HL-60/S4 treated with phorbol 12-myristate 13-acetate at 8.2 ng/mL for 4 days and 3 days (cell line): ENCODE results near the gene SEMA4D.
"Not testable (repeated sequence)": the region's sequence is repeated elsewhere in the genome, so short reads cannot be mapped to it uniquely, and the experiment has no call there.

Experiments
- in situ Hi-C: fragments of 300-500 bp; cut with MboI; formaldehyde crosslinking; loops from 2 replicates; pipeline ENCODE4 v1.15.0; 2022; ENCODE audit warnings: low sequenced_read_pairs

The SEMA4D gene

DNA sequence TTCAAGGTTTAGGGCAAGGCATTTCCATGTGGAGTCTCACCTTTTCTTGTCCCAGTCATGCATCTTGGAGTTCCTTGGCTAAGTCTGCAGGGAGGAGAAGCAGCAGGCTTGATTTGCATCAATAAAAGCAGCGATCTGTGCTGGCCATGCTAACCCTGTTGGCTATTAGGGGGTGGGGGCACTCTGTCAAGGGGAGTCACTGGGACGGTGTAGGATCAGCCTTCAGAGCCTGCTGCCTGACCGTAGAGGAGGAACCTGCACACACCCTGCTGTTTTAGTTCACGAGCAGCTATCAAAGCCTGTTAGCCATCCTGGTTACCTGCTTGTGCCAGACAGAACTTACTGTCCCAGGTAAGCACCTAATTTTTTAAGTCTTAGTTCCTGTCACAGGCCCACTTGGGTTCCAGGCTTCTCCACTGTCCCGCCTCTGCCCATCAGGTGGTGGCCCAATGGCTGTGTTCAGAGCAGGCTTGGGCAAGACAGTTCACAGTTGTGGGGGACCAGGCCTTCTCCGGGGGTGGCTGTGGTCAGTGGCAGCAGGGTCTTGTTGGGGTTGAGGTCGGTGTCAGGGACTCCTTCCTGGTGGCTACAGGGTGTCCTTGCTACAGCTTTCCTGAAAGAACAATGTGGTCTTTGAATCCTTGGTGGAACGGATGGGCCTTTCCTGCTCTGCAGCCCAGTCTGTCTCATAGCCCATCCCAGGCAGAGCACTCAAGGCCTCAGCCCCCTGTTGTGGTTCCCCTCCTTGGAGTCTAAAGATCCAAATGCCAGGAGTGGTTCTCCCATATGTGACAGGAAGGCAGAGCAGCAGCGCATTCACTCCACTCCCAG, 135.9 kb downstream of the SEMA4D start:
- in situ Hi-C loops = no loop called here

DNA sequence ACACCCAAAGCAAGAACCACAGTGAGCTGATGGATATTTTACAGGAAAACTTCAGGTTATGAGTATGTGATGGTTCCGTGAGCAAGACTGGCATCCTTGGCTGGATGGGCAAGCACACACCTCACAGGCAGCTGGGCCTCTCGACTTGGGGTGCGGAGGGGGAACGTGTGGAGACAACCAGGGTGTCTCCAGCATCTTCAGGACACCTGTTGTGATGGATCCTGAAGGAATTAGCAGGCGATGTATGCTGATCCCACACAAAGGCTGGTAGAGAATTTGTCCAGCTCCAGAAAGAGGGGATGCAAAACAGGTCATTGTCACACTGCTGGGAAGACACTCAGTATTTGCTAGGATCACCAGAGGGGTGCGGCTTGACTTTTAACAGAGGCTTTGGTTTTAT, 136.9 kb downstream of the SEMA4D start:
- in situ Hi-C loops = no loop called here

DNA sequence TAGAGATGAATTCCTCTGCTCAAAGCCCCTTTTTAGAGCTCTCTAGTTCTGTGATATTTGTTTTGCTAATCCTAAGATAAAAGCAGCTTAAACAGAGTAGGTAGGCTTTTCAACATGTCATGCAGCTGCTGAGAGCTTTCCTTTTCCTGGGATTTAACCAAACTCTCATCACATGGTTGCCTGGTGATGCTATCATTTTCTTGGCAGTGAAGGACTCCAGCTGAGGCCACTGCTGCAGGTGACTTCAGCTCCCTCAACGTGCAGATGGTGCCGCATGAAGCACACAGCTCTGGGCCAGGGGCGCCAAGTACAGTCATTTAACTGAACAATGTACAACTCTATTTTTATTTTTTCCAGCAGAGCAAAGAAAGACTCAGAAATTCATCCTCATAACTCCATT, 137.4 kb downstream of the SEMA4D start:
- in situ Hi-C loops = no loop called here

DNA sequence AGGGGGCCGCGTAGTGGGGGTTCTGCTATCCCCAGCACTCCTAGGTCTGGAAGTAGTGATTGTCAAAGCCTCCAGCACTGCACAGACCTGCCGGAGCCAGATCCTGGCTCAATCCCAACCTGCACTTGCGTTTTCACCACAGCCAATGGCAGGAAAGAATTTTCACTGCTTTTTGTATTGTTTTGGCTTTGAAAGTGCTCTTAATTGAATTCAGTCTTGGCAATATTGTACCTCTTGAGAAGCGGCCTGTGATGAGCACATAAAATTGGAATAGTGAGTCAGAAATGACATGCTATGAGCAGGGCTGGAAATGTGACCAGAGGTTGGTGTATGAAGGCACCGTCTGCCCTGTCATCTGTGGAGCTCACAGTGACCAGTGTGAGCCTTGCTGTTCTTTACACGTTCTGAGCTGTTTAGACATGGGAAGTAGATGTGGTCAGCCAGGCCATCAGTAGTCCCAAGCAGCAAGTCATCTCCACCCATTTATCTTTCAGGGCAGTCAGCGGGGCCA, 138.1 kb downstream of the SEMA4D start:
- in situ Hi-C loops = no loop called here

DNA sequence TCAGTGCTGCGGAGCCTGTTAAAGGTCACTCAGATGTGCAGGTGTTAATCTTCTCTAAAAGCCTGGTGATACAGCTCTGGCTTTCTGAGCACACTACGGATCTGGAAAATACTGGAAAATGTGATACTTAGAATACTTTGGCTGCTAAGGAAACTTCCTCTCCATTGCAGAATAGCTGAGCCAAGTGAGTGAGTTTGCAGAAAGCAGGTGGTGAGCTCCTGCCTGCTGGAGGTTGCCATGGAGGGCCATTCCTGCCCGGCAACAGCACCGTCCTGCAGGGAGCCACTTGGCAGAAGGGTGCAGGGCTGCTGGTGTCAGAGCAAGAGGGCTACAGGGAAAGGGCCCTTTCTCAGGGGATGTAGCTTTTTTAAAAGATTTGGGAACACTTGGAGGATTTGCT, 138.9 kb downstream of the SEMA4D start:
- in situ Hi-C loops = no loop called here

DNA sequence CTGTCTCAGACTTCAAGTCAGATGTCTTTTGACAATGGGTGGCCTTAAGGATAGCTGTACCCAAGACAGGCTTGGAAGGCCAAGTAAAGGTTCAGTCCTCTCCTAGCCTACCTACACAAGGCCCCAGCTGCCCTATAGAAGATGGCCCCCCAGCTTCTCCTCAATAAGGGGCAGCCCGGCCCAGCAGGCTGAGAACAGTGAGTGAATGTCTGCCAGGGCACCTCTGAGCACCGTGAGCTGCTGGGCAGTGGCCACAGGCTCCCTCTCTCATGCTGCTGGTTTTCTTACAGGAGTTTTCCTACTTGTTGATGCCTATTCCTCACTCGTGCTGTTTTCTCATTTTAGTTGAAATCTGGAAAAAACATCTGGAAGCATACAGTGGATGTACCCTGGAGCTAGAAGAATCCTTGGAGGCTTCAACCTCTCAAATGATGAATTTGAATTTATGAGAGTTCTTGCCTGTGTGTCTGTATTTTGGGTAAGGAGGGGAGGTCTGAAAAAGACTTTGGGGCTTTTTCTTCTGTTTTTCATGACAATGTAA, 139.5 kb downstream of the SEMA4D start:
- in situ Hi-C loops = no loop called here

DNA sequence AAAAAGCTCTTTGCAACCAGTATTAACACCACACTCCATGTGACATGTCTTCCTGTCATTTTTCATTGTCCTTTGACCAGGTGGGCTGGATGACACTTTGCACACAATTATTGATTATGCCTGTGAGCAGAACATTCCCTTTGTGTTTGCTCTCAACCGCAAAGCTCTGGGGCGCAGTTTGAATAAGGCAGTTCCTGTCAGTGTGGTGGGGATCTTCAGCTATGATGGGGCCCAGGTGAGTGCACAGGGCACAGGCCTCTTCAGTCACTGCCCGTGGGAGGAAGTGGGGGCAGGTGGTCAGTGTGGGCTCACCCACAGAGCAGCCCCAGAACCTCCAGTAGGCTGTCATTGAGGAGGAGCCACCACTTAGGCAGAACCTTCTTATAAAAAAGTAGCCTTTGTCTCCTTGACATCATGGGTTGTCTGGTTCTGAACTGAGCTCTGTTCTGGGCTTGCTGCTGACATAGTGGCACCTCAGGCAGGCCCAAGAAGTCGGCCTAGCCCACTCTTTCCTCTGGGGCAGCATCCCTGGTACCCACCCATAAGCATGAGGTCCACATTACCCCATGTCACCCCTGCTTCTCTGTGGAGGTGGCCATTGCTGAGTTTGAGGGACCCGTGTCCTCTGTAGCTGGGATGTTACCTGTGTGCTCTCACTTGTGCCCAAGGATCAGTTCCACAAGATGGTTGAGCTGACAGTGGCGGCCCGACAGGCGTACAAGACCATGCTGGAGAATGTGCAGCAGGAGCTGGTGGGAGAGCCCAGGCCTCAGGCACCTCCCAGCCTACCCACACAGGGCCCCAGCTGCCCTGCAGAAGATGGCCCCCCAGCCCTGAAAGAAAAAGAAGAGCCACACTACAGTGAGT, 140.3 kb downstream of the SEMA4D start:
- in situ Hi-C loops = no loop called here

DNA sequence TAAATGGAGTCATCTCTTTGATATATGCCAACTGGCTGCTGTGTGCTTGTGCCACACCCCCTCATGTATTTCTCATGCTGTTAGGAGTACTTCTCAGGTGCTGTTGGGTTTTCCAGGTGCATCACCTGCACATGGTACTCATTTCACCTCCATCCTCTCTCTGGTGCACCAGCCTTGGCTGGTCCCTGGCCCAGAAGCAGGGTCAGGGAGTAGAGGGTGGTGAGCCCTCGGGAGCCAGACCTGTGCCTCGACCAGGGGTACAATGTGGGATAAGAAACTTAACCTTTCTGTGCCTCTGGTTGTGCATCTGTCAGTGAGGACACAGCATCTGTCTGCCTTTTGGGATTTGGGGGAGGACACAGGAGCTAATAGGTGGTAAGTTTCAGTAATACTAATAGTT, 141.1 kb downstream of the SEMA4D start:
- in situ Hi-C loops = no loop called here

DNA sequence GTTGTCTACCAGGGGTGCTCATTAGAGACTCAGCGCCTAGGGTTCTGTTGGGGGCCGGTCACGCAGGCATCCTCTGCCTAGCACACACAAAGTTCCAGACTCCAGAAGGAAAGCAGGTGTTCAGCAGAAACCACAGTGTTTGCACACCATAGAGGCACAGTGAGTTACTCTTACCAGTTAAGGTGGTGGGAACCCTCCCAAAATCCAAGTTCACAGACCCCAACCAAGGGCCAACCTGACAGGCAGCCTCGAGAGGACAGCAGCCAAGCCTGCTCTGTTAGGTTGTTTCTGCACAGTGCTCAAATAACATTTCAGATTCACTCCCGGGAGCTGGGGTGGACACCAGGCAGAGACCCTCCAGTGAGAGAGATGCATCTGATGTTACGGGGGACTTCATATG, 143.4 kb downstream of the SEMA4D start:
- in situ Hi-C loops = no loop called here

DNA sequence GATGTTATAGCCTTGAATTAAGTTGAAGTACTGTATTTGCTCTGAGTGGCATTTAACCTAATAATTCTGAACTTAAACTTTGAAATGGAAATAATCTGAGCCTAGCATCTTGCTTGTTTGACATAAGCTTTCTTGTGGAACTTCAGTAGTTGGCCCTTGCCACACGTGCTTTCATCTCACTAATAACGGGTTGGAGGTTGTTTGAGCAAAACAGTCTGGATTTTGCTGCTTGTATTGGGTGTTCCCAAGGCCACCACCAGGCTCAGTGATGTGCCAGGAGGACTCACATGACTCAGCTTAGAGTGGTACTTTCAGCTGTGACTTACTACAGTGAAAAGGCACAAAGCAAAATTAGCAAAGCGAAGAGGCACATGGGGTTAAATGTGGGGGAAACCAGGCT, 143.9 kb downstream of the SEMA4D start:
- in situ Hi-C loops = no loop called here

DNA sequence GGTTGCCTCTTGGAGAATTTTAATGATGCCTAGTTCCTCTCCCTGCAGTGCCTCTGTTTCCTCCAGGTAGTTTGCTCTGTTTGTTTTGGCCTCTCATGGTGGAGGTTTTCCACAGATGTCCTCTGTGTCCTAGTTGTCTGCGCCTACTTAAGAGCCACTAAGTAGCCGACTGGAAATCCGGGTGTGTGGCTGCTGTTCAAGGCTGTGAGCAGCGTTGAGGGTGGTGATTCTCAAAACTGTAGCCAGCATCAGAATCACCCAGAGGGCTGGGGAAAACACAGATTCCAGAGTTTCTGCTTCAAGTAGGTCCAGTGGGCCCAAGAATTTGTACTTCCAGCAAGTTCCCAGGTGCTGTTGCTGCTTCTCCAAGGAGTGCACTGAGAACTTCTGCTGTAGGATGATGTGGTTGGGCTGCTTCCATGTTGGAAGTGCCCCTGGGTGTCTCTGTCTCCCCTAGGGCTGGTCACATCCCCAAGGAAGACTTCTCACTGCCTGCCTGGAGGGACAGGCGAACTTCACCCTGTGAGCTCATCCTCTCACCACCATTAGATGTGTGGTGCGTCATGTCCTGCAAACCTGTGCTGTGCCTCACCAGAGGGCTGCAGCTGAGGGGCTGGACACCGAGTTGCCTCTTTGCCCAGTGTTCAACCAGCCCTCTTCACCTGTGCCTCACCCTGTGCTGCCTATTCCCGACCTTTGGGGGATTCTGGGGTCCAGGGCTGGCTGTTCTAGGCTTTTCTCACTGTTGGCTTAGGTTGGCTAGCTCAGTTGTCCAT, 144.9 kb downstream of the SEMA4D start:
- in situ Hi-C loops = no loop called here

DNA sequence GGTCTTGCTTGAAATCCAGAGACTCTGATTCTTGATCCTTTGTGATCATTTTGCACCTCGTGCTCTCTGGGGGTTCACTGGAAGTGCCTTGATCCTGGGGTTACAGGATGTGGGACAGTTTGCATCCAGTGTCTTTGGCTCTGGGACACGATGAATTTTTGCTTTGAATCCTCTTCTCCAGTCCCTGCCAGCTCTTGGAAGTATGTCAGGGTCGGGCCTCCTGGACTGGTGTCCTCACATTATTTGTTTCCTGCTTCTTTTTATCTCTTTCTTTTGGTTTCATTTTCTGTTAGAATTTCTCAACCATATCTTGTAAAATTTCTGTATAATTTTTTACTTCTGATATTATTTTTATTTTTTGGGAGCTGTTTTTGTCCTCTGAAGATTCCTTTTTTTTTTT, 145.5 kb downstream of the SEMA4D start:
- in situ Hi-C loops = no loop called here

DNA sequence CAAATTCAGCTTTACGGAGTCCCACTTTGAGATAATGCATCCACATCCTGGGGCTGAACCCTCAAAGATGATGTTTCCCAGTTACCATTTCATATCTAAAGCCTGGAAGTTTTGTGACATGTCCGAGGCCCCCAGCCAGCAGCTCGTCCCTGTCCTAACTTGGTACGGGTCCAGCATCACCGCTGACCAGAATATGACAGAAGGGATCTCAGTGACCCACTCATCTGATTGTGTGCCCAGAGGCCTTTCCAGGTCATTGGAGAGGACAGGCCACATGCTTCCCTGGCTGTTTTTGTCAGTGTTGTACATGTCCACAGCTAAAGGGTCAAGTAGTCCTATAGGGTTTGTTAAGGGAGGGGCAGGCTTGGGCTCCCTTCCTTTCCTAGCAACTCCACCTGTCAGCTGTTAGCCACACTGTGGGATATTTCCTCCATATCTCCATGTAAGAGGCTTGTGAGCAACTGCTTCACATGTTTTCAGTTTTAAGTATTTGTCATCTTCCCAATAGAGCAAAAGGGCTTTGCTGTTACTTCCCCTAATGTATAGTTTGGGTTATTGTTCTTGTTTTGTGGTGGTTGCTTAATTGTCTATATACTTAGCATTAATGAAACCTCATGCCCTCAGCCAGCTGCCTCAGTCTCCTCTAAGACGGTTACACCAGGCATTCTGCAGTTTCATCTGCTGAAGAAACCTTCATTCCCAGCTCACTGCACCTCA, 146.2 kb downstream of the SEMA4D start:
- in situ Hi-C loops = no loop called here

DNA sequence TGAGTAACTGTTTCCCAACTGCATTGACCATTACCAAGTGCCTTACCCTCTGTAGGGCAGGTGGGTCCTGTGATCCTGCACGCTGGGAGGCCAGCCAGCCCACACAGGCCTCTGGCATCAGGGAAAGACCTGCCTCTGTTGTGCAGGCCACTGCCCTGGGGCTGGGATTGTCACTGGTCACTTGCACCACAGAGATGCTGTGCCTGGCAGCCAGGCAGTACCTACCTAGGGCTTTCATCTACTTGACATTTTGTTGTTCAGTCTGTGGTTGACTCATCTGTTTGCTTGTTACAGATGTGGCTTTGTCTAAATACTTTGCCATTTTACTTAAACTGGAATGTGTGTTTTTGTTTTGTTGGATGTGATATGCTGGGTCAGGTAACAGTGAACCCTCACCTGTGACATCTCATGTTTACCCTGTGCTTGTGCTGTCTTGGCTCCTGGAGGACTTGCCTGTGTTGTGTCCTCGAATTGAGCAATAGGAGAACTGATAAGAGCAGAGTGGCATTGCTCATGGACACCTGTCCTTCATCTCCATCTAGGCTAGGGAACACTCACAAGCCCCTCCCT, 146.8 kb downstream of the SEMA4D start:
- in situ Hi-C loops = no loop called here

DNA sequence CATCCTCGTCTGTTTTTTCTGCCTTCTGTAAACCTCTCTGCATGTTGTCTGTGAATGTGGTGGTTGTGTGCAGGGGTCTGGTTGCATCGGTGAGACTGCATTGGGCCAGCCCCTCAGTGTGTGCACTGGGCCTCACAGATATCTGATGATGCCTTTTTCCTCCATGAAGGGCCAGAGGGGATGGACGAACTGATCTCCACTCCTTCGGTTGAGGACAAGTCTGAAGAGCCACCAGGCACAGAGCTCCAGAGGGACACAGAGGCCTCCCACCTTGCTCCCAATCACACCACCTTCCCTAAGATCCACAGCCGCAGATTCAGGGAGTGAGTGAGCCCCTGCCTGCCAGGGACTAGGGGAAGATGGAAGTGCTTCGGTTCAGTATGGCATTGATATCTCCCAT, 148.3 kb downstream of the SEMA4D start:
- in situ Hi-C loops = no loop called here

DNA sequence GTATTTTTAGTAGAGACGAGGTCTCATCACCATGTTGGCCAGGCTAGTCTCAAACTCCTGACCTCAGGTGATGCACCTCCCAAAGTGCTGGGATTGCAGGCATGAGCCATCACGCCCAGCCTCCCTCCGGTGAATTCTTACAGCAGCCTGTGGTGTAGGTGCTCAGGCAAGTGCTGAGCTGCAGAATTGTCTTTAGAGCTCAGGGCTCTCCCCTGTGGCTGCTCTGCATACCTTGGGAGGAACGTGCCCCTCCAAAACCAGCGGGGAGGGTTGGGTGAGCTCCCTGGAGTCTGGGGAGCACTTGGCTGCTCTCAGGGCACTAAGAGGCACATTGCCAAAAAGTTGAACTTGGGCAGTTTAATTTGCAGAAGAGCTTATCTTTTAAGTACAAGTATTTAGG, 150.3 kb downstream of the SEMA4D start:
- in situ Hi-C loops = no loop called here

DNA sequence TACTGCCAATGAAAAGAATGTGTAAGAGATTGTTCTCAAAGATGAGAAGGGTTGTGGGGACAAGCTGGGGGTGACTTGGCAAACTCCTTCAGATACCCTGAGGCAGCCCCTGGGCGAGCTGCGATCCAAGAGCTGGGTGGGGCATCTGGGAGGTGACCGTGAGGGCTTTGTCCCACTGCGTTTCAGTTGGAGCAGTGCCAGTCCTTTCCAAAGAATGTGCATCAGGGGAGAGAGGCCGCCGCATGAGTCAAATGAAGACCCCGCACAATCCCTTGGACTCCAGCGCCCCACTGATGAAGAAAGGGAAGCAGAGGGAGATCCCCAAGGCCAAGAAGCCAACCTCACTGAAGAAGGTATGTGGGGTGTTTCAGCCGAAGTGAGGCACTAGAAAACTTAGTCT, 151.2 kb downstream of the SEMA4D start:
- in situ Hi-C loops = no loop called here

DNA sequence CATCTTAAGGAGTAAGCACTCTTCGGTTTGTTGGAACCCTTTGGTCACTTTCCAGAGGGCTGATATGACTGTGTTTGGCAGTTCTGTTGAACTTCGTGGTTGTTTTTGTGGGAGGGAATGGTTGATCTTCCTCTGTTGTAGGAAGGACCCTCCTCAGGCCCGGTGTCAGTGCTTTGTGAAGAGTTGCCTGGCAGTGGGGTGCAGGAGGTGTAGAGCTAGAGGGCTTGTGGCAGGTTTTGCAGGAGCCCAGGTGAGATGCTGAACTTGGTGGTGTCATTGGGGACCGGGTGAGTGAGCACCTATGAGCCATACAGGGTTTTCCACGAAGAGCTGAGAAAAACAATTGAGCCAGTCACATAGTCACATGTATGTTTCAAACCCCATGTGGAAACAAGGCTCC, 152.4 kb downstream of the SEMA4D start:
- in situ Hi-C loops = no loop called here

DNA sequence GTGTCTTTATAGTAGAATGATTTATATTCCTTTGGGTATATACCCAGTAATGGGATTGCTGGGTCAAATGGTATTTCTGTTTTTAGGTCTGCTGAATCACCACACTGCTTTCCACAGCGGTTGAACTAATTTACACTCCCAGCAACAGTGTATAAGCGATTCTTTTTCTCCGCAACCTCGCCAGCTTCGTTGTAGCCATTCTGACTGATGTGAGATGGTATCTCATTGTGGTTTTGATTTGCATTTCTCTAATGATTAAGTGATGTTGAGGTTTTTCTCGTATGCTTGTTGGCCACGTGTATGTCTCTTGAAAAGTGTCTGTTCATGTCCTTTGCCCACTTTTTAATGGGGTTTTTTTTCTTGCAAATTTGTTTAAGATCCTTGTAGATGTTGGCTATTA, 154.1 kb downstream of the SEMA4D start:
- in situ Hi-C loops = not testable (repeated sequence)

DNA sequence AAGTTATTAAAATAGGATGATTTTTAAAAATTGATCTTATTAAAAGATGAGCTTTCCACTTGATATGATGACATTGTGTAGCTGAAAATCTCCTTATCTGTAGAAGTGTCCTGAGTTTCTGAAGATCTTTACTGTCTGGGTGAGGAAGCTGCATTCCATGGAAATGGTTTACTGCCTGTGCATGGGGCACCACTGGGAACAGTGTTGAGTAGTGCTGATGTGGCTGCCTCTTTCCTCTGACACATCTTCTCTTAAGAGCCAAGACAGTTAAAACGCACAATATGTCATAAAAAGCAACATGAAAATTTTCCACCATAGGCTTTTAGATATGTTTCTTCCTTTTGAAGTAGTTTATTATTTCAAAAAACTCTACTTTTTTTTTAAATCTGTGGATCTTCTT, 155.0 kb downstream of the SEMA4D start:
- in situ Hi-C loops = no loop called here
